ENCODE data around the gene TLR1.
A peak's percentile ranks its signal among the peaks of the same experiment; 100 is the strongest.
"Not testable (repeated sequence)": the region's sequence is repeated elsewhere in the genome, so short reads cannot be mapped to it uniquely, and the experiment has no call there.

TLR1 gene

DNA sequence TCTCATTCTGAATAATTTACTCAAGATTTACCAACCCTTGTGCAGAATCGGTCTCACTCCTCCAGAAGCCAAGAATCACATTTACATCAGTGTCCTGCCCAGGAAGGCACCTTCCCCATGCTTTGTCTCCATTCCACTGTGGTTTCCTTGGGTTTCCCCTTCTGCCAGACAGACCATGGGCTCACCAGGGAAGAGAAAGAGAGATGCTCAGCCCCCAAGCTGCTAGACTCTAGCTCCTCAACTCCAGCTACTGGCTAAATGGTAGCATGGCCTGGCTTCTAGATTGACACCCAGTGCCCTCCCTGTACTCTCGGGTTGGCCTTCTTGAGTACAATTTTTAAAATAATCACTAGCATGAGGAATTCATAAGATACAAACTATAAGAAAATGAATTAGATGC, 34.7 kb downstream of the TLR1 start:
- FAIRE-seq = no peak

DNA sequence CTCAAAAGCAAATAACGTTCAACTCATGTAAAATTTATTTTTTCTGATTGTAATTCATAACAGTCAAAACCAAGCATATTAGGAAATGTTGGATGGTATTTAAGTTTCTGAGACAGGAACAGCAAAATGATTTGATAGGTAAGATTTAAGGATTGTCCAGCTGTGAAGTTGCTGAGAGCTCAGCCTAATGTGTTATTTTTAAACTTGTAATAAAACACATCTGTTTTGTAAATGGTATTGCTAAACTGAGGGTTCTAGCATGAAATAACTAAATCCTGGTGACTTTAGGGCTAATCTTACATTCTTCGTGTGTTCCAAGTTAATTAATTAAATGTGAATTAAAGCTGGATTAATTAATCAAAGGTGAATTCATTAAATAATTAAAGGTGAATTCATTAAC, 35.1 kb downstream of the TLR1 start:
- FAIRE-seq = no peak

GRCh38 chr4:38768968-38769394, 35.6 kb downstream of the TLR1 start:
- FAIRE-seq = no peak

- not testable (repeated sequence) for FAIRE-seq
Measured at GRCh38 chr4:38766940-38767339, 37.7 kb downstream of the TLR1 start.

- FAIRE-seq = no peak
Measured at GRCh38 chr4:38765382-38765781, 39.2 kb downstream of the TLR1 start.

DNA sequence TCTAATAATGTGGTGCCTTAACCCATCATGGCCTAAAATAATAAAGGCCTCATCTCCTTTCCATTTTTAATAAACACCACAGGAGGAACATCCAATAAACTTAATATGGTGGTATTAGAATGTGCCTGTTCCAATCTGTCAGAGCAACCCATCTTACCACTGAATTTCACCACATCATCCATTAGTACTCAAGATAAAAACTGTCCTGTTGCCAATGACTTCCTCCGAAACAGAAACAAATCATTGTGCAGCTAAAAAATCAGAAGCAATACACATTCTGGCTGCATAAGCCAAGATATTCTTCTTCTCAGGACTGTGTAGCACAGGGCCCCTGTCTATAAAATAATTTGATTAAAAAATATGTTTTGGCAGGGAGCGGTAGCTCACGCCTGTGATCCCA, 40.3 kb downstream of the TLR1 start:
- no peak for FAIRE-seq

DNA sequence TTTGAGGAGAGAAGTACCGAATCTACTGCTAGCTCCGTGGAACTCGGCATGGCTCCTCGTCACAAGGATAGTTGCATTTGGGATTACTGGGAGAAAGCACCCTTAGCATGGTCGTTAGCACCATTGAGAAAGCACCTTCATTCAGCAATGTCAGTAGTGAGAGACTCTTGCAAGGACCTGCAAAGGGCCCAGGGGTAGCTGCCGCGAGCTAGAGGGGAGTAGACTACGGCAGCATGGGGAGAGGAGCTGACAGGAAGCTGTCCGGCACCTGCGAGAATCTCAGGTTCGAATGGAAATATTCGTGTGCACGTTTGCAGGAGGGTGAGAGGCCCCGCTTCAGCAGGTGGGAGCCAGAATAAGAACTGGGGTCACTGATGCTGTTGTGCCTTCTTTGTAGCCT, 42.0 kb downstream of the TLR1 start:
- FAIRE-seq = no peak

- FAIRE-seq = no peak
Measured at GRCh38 chr4:38759790-38760122, 44.8 kb downstream of the TLR1 start.

- peak; percentile 51 for FAIRE-seq
Measured at GRCh38 chr4:38759113-38759789, 45.3 kb downstream of the TLR1 start.

- no peak for FAIRE-seq
Measured at GRCh38 chr4:38757945-38758600, 46.5 kb downstream of the TLR1 start.

- no peak for FAIRE-seq
Measured at GRCh38 chr4:38752941-38753806, 51.4 kb downstream of the TLR1 start.

DNA sequence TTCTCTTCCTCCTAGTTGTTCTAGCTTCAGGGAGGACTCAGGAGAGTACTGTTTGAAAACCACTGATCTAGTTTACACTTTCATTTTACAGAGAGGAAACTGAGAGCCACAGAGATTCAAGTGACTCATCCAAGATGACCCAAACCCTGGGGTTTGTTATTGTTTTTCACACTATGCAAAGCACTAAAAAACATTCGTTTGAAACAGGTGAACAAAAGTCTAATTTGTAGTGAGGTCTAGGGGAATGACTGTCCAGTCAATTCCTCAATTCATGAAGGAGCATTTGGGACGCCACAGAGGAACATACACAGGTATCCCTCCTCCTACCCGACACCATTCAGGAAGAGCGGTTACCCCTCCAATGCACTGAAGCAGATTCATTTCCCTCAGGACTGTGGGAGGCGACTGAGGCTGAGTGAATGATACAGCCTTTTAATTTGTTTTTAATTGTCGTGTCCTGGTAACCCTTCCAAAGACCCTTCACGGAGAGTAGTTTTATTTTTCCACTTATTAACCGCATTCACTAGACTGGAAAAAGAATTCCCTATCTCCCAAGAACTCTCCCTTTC, 52.1 kb downstream of the TLR1 start:
- FAIRE-seq = no peak

GRCh38 chr4:38751341-38752010, 53.1 kb downstream of the TLR1 start:
- FAIRE-seq = no peak

GRCh38 chr4:38749336-38749735, 55.3 kb downstream of the TLR1 start:
- no peak for FAIRE-seq

GRCh38 chr4:38747629-38748028, 57.0 kb downstream of the TLR1 start:
- no peak for FAIRE-seq

Measured in islet of Langerhans (tissue), 1 donor.